IPS DF 6.9 (cell line): ENCODE measurements around the gene DOCK10.

Experiments used
- DNase-seq: peaks from one replicate; pipeline ENCODE4 v3.0.0-alpha.2; 2013; ENCODE audit warnings: low read depth, low spot score
- H3K27ac ChIP-seq: one replicate; pipeline ENCODE4 v1.5.1; 2013; ENCODE audit warnings: low read length, control low read depth
- H3K27me3 ChIP-seq: 2 replicates; pipeline ENCODE4 v1.6.1; 2013; ENCODE audit warnings: mild to moderate bottlenecking, low read length; ENCODE audit not compliant: control insufficient read depth, insufficient read depth
- H3K36me3 ChIP-seq: 2 replicates; pipeline ENCODE4 v1.6.1; 2013; ENCODE audit warnings: low read length; ENCODE audit not compliant: control insufficient read depth, insufficient read depth
- H3K4me1 ChIP-seq: 2 replicates; pipeline ENCODE4 v1.6.1; 2013; ENCODE audit warnings: low read length; ENCODE audit not compliant: control insufficient read depth, insufficient read depth
- H3K4me3 ChIP-seq: 2 replicates; pipeline ENCODE4 v1.5.1; 2013; ENCODE audit warnings: mild to moderate bottlenecking, low read length
- H3K9me3 ChIP-seq: 2 replicates; pipeline ENCODE4 v1.6.1; 2013; ENCODE audit warnings: low read length, inconsistent platforms; ENCODE audit not compliant: control insufficient read depth, insufficient read depth
- WGBS: extraction: QIAGEN DNeasy Blood & Tissue Kit; methylation state at CpG from one replicate; pipeline ENCODE4 v1.1.7; 2013; ENCODE audit warnings: mixed read lengths, missing lambda C conversion rate; ENCODE audit not compliant: insufficient read length, insufficient coverage; 5-methylcytosine and 5-hydroxymethylcytosine counted together

DOCK10 gene

GRCh38 chr2:225030893-225031292 is 11.4 kb downstream of the DOCK10 start:
- Histone ChIP-seq H3K9me3 (no peaks in the 10 kb centered on the region), H3K4me1 (no peaks in the 10 kb centered on the region), H3K27ac (no peak overlapping the region), H3K4me3 (no peak overlapping the region), H3K36me3 (no peaks in the 10 kb centered on the region), H3K27me3 (no peaks in the 10 kb centered on the region)
- no peak for DNase-seq
- WGBS: no CpG with 5 or more reads among the region's 1 CpG

GRCh38 chr2:225030203-225030602 is 12.1 kb downstream of the DOCK10 start:
- Histone ChIP-seq H3K4me1 (no peaks in the 10 kb centered on the region), H3K36me3 (no peaks in the 10 kb centered on the region), H3K27ac (no peak overlapping the region), H3K4me3 (no peak overlapping the region), H3K27me3 (no peaks in the 10 kb centered on the region), H3K9me3 (no peaks in the 10 kb centered on the region)
- no peak for DNase-seq
- no CpG with 5 or more reads among the region's 8 CpGs for WGBS

DNA sequence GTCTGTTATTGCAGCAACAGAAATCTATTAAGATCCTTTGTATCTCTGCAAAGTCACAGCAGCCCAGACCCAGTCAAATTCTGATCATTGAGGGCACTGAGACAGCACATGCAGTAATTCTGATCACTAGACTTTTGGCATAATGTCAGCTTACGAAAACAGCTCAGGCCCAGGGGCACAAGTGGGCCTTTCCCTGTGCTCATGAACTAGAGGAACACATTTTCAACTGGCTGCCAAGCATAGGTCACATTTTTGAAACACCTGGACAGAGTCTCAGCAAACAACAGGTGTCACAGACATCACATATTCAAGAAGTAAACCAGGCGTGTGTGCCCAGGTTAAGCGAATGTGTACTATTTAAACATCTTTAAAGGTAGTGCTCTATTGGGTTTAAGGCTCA is 13.7 kb downstream of the DOCK10 start:
- DNase-seq: no peak
- WGBS: no CpG with 5 or more reads among the region's 3 CpGs
- H3K9me3 ChIP-seq: no peaks in the 10 kb centered on the region
- H3K36me3 ChIP-seq: no peaks in the 10 kb centered on the region
- H3K27ac ChIP-seq: no peak overlapping the region
- H3K4me3 ChIP-seq: no peak overlapping the region
- H3K4me1 ChIP-seq: no peaks in the 10 kb centered on the region
- H3K27me3 ChIP-seq: no peaks in the 10 kb centered on the region

DNA sequence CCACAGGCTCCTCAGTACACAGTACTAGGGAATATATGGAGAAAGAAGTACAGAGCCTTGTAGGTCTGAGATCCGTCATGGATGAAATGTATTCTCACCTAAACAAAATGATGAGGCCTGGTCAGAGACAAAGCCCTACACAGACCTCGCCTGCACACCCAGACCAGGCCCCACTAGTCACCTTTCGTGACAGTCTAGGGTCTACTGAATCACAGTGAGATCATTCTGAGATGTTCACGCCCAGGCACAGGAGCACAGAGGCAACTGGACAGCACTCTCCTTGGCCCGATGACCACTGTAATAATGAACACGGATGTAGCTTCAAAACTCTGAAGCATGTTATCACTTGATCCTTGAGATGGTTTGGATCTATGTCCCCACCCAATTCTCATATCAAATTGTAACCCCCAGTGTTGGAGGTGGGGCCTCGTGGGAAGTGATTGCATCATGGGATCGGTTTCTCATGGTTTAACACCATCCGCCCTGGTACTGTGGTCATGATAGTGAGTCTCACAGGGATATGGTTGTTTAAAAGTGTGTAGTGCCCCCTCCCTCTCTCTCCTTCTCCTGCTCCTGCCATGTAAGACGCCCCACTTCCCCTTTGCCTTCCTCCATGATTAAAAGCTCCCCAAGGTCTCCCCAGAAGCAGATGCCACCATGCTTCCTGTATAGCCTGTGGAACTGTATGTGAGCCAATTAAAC is 15.1 kb downstream of the DOCK10 start:
- no peaks in the 10 kb centered on the region for H3K4me1 ChIP-seq
- no peak for DNase-seq
- H3K36me3 ChIP-seq: no peaks in the 10 kb centered on the region
- H3K9me3 ChIP-seq: no peaks in the 10 kb centered on the region
- WGBS: no CpG with 5 or more reads among the region's 10 CpGs
- H3K27me3 ChIP-seq: no peaks in the 10 kb centered on the region
- no peak overlapping the region for H3K4me3 ChIP-seq
- no peak overlapping the region for H3K27ac ChIP-seq

DNA sequence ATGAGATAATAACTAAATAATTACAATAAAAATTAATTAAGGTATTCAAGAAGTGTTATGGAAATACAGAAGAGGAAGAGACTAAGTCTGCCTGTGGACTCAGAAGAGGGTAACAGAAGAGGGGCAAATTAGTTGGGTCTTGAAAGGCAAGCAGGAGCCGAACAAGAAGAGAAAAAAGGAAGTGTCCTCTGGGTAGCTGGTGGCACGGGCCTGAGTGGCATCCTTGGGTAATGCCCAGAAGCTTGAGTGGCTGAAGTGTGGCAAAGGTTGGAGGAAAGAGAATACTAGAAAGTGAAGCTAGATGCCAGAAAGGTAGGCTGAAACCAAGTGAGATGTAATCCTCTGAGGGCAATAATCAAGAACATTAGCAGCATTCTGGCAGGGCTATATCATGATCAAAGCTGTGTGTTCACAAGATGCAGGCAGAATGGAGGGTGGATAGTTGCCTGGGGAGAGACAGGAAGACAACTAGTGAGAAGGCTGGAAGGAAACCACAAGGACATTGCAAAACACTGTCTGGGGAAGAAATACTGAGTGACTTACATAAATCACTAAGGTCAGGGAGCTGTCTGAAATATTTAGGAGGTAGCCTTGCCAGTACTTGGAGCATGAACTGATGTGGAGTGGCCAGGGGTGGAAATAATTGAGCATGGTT is 16.2 kb downstream of the DOCK10 start:
- H3K36me3 ChIP-seq: no peaks in the 10 kb centered on the region
- H3K27me3 ChIP-seq: no peaks in the 10 kb centered on the region
- no peak overlapping the region for H3K27ac ChIP-seq
- no peaks in the 10 kb centered on the region for H3K9me3 ChIP-seq
- DNase-seq: no peak
- no peaks in the 10 kb centered on the region for H3K4me1 ChIP-seq
- H3K4me3 ChIP-seq: no peak overlapping the region
- no CpG with 5 or more reads among the region's 2 CpGs for WGBS

- Histone ChIP-seq H3K36me3 (no peaks in the 10 kb centered on the region), H3K27ac (no peak overlapping the region), H3K4me1 (no peaks in the 10 kb centered on the region), H3K27me3 (no peaks in the 10 kb centered on the region), H3K4me3 (no peak overlapping the region), H3K9me3 (no peaks in the 10 kb centered on the region)
- no CpG with 5 or more reads among the region's 4 CpGs for WGBS
- DNase-seq: no peak
These were observed 20.1 kb downstream of the DOCK10 start for GRCh38 chr2:225022188-225022587.

DNA sequence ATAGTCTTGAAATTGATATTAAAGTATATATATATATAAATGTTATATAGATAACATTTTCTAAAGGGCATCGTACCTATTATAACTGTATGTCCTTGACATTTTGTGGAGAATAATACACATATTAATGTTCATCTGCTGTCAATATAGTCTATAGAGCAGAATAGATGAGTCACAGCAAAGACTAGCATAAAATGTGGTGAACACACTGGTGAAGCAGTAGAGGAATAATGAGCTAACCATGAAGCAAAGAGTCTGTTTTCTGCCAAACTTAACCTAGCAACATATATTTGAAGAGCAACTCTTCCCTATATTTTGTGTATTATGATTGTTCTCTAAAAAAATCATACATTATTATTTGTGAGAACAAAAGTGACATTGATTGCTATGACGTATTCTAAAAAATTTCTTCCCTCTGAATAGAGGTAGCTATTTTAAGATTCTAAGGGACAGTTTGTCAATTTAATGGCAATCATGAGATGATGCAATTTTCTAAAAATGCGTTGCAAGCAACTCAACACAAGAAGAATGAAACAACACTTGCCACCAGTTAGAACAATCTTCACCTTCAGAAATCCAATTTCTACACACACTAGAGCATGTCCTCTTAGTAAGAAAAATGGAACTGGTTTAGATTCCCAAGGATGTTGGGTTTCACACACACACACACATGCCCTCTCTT is 22.0 kb downstream of the DOCK10 start:
- Histone ChIP-seq H3K4me1 (no peaks in the 10 kb centered on the region), H3K9me3 (no peaks in the 10 kb centered on the region), H3K27me3 (no peaks in the 10 kb centered on the region), H3K36me3 (no peaks in the 10 kb centered on the region), H3K27ac (no peak overlapping the region), H3K4me3 (no peak overlapping the region)
- DNase-seq: no peak
- no CpG with 5 or more reads among the region's 3 CpGs for WGBS

DNA sequence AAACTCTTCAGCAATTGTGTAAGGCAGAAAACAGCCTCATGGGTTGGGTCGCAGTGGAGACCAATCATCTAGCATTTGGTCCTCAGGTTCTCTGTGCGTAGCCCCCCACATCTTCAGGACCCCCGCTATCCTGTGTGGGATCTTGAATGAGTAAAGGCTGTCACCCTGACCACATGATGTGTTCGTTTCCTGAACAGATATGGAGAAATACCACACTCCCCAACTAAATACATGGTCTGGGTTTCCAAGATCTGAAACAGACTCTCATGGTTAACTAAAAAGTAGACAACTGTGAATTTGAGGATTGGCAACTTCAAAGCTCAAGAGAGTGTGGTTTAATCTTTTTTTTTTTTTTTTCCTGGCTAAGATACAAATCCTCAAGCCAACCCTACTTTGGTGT is 23.2 kb downstream of the DOCK10 start:
- no peak overlapping the region for H3K27ac ChIP-seq
- no peaks in the 10 kb centered on the region for H3K4me1 ChIP-seq
- no peaks in the 10 kb centered on the region for H3K36me3 ChIP-seq
- no peaks in the 10 kb centered on the region for H3K27me3 ChIP-seq
- DNase-seq: no peak
- WGBS: no CpG with 5 or more reads among the region's 4 CpGs
- no peak overlapping the region for H3K4me3 ChIP-seq
- no peaks in the 10 kb centered on the region for H3K9me3 ChIP-seq

GRCh38 chr2:225017713-225018112 is 24.6 kb downstream of the DOCK10 start:
- H3K4me3 ChIP-seq: no peak overlapping the region
- no peaks in the 10 kb centered on the region for H3K4me1 ChIP-seq
- H3K27ac ChIP-seq: no peak overlapping the region
- H3K9me3 ChIP-seq: no peaks in the 10 kb centered on the region
- DNase-seq: no peak
- H3K27me3 ChIP-seq: no peaks in the 10 kb centered on the region; the same call in 1 of the 2 replicates
- no peaks in the 10 kb centered on the region for H3K36me3 ChIP-seq
- WGBS: no CpG with 5 or more reads among the region's 3 CpGs

GRCh38 chr2:225017098-225017685 is 25.1 kb downstream of the DOCK10 start:
- no peak overlapping the region for H3K4me3 ChIP-seq
- no CpG with 5 or more reads among the region's 2 CpGs for WGBS

More at GRCh38 chr2:225017098-225017685, 25.1 kb downstream of the DOCK10 start:
- Histone ChIP-seq H3K27ac (no peak overlapping the region), H3K27me3 (no peaks in the 10 kb centered on the region; the same call in 1 of the 2 replicates), H3K4me1 (no peaks in the 10 kb centered on the region), H3K9me3 (no peaks in the 10 kb centered on the region), H3K36me3 (no peaks in the 10 kb centered on the region)
- DNase-seq: no peak
